ENCODE data around the gene BMF. TPM values are rescaled to one million over a fixed set of nuclear protein-coding genes. Genes with fewer than 3 reads are reported as not detected.
"Not testable (repeated sequence)": the region's sequence is repeated elsewhere in the genome, so short reads cannot be mapped to it uniquely, and the experiment has no call there.

The BMF gene, protein sequence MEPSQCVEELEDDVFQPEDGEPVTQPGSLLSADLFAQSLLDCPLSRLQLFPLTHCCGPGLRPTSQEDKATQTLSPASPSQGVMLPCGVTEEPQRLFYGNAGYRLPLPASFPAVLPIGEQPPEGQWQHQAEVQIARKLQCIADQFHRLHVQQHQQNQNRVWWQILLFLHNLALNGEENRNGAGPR
- 1 to 10 TPM; 1.5 to 5.9 (median 3.7) TPM for total RNA-seq
- polyA plus RNA-seq, result 1 to 10 TPM in 2 of 3 donors, under 1 TPM in 1; 0.65 to 7.2 (median 3.4) TPM
- long read RNA-seq, donor 1, full-length matches to known transcripts, result 1 of 3 reads
- long read RNA-seq, donor 1, partial matches to known transcripts, result 0 of 3 reads
- long read RNA-seq, donor 1, other reads (novel, unspliced or antisense), result 2 of 3 reads
- long read RNA-seq, donor 2, result 0 reads

DNA sequence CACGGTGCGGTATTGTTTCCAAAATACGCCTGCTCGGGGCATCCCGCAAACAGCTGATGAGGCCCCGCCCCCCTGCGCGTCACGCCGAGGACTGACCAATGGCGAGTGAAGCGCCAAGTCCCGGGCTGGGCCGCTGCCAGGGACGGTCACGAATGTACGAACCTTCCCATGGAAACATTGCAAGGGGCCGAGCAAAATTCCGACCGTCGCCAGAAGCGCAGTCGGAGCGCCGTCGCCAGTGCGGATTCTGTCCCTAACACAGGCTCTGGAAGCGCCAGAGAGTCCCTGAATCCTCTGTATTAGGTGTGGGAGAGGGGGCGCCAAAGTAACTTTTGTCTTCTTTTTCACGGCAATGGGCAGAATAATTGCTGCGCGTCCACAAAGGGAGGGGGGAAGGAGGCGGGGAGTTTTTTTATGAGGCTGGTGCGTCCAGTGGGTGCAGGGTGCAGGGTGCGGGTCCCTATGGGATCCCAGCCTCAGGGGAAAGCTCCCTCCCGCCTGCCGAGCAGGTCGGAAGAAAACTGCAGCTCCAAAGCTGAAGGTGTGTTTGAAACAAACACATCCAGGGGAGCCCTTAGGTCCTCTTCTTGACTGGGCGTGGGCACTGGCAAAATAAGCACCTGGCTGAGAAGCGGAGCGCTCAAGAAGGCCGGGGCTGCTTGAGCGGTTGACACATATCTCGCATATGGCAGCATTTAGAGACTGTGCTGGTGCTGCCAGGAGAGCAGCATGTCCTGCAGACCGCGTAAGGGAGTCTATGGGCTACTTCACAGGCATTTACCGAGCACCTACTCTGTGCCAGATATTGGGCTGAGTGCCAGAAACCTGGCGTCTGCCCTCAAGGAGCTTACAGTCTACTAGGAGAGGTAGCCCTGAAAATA, at the start of gene BMF:
Gene BMF, minus strand, starts transcription at position 25 of the 881 bp plus-strand sequence. CDS start 2,793 bp downstream, outside the sequence.
- Histone ChIP-seq H3K4me3 (peak within 1 kb of the TSS; percentile 80), H3K4me1 (peaks cover 33% of the 10 kb centered on the region), H3K27me3 (ENCODE audit: insufficient read depth in 3 of 3, low read length in 2 of 3) (no peaks in the 10 kb centered on the region), H3K27ac (peak within 1 kb of the TSS; percentile 91), H3K9me3 (no peaks in the 10 kb centered on the region), H3K36me3 (ENCODE audit: insufficient read depth in 1 of 2, low read depth in 1 of 2) (no peaks in the 10 kb centered on the region)
- DNase-seq, result peak; percentile 100
- ATAC-seq, result peak; percentile 84 to 88 (median 85)
- intact Hi-C loops (cut with DNase I), result loop anchor here in 1 of 2 donors (10.0 kb wide), 1 partner anchor 324 kb away; the partner anchor contains the start of gene FSIP1
- TF ChIP-seq, protein P1, sequence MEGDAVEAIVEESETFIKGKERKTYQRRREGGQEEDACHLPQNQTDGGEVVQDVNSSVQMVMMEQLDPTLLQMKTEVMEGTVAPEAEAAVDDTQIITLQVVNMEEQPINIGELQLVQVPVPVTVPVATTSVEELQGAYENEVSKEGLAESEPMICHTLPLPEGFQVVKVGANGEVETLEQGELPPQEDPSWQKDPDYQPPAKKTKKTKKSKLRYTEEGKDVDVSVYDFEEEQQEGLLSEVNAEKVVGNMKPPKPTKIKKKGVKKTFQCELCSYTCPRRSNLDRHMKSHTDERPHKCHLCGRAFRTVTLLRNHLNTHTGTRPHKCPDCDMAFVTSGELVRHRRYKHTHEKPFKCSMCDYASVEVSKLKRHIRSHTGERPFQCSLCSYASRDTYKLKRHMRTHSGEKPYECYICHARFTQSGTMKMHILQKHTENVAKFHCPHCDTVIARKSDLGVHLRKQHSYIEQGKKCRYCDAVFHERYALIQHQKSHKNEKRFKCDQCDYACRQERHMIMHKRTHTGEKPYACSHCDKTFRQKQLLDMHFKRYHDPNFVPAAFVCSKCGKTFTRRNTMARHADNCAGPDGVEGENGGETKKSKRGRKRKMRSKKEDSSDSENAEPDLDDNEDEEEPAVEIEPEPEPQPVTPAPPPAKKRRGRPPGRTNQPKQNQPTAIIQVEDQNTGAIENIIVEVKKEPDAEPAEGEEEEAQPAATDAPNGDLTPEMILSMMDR (IDR thresholded peaks at IDR 0.05), result no peak
- WGBS, 3 donors, result 4 to 5% (median 4%) methylated on average over 48 of the region's 48 CpGs

DNA sequence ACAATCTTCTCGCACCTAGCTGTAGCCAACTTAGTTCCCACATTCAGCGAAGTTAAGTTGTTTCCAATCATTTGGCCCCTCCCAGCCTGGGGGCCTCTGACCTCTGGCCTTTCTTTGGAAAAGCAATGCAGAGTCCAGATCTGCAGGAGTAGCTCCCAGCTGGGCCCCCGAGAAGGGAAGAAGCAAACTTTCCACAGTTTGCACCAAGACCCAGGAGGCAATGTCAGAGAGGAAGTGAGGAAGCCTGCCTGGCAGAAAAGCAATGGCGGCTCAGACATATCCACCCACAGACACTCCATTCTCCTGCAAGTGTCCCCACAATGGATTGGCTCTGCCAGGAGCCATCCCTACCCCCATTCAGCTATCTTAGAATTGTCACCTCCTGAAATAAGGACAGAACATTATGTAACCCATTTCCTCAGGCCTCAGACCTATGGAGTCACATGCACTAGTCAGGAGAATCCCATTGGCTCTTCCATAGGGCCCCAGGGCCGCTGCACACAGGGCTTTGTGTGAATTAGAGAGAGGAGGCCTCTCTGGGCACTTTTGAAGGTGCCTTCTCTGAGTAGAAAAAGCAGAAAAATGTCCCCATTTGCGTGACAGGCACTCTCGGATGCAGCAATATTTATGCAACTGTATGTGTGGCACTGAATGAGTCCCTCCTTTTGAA, 49.2 kb upstream of the BMF start:
- Histone ChIP-seq H3K9me3 (no peaks in the 10 kb centered on the region), H3K36me3 (ENCODE audit: insufficient read depth in 1 of 2, low read depth in 1 of 2) (no peaks in the 10 kb centered on the region), H3K27ac (no peak overlapping the region), H3K4me3 (no peak overlapping the region), H3K27me3 (ENCODE audit: insufficient read depth in 3 of 3, low read length in 2 of 3) (no peaks in the 10 kb centered on the region), H3K4me1 (no peaks in the 10 kb centered on the region)
- 88 to 91% (median 90%) methylated on average over 7 of the region's 7 CpGs for WGBS, 3 donors
- intact Hi-C loops (cut with DNase I), result loop anchor here in 1 of 2 donors (5.0 kb wide), 1 partner anchor 46 kb away; no protein-coding TSS in a partner anchor
- TF ChIP-seq, protein P1 (IDR thresholded peaks at IDR 0.05), result no peak
- DNase-seq (no peak), ATAC-seq (no peak)

DNA sequence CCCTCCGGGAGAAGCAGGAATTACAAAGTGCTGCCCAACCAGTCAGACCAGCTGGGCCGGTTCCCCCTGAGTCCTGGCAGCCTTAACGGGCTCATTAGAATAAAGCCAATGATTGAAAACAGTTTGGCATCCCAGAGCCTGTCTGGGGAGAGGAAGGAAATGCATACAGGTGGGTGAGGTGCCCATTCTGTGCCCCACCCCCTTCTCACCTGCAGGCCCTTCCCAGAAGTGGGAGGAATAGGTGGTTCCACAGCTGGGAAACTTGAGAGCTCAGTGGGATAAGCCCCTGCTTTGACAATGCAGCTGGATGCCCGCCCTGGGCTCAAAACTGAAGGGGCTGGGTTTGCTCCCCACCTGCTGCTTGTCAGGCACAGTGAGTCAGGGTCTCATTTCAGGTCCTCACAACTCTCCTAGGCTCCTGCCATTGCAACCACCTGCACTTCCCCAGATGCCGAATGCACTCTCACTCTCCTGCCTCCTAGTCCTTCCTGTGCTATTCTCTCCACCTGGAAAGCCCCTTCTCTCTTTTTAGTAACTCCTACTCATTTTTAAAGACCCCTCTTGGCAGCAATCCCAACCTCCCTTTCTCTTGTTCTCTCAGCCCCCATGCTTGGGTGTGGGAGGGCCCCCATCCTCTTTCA, 46.7 kb upstream of the BMF start:
- Histone ChIP-seq H3K27ac (no peak overlapping the region), H3K4me3 (no peak overlapping the region), H3K4me1 (peaks cover 16% of the 10 kb centered on the region), H3K9me3 (no peaks in the 10 kb centered on the region), H3K27me3 (ENCODE audit: insufficient read depth in 3 of 3, low read length in 2 of 3) (no peaks in the 10 kb centered on the region), H3K36me3 (ENCODE audit: insufficient read depth in 1 of 2, low read depth in 1 of 2) (no peaks in the 10 kb centered on the region)
- no peak for ATAC-seq
- TF ChIP-seq, protein P1 (IDR thresholded peaks at IDR 0.05), result no peak
- DNase-seq, result no peak
- intact Hi-C loops (cut with DNase I), result loop anchor here in 1 of 2 donors (5.0 kb wide), 1 partner anchor 43 kb away; no protein-coding TSS in a partner anchor
- 61 to 71% (median 69%) methylated on average over 4 of the region's 5 CpGs for WGBS, 3 donors

DNA sequence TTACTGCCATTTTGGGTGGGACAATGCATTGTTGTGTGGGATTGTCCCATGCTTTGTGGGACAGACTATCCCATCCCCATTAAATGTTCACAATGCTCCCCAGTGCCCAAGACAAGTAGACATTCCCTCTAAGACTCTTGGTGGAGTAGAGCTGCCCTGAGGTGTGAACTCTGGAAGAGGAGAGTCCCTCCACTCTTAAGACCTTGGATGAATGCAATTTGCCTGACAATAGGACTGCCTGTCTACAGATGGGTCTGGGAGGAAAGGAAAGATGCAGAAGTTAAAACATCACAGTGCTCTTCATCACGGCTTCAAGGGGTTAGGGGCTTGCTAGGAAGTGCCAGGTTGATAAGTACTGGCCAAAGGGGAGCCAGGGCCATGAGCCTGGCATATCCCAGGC, 46.1 kb upstream of the BMF start:
- ATAC-seq; H3K27ac ChIP-seq; H3K9me3 ChIP-seq; DNase-seq; H3K36me3 ChIP-seq (ENCODE audit: insufficient read depth in 1 of 2, low read depth in 1 of 2); H3K4me3 ChIP-seq; H3K27me3 ChIP-seq (ENCODE audit: insufficient read depth in 3 of 3, low read length in 2 of 3): not testable (repeated sequence)
- WGBS, 3 donors, result 97% methylated on average over 1 of the region's 1 CpG; no CpG with 5 or more reads in 2 of the 3 donors
- intact Hi-C loops (cut with DNase I), result loop anchor here in 1 of 2 donors (5.0 kb wide), 2 partner anchors 43 to 88 kb away; no protein-coding TSS in a partner anchor
- peaks cover 19% of the 10 kb centered on the region for H3K4me1 ChIP-seq

All from psoas muscle (tissue), 8 donors.